ENCODE results near the gene DUOXA1.
"Not testable (repeated sequence)": the region's sequence is repeated elsewhere in the genome, so short reads cannot be mapped to it uniquely, and the experiment has no call there.

DNA sequence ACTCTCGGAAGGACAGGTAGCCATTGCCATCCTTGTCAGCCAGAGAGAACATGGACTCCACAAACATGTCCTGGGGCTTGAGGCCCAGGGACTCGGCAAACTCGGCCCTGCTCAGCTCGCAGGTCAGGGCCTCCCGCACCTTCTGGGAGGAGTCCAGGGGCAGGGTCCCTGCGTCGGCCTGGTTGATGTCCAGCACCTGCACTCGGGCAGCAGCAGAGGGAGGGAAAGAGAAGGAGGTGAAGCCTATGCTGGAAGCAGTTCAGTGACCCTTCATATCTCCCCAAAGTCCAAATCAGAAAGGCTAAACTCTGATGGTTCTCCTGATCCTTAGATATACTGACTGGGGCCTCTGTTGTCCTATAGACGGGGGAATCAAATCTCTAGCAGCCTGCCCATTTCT is 25.5 kb downstream of the DUOXA1 start:
- TF ChIP-seq, protein P1, sequence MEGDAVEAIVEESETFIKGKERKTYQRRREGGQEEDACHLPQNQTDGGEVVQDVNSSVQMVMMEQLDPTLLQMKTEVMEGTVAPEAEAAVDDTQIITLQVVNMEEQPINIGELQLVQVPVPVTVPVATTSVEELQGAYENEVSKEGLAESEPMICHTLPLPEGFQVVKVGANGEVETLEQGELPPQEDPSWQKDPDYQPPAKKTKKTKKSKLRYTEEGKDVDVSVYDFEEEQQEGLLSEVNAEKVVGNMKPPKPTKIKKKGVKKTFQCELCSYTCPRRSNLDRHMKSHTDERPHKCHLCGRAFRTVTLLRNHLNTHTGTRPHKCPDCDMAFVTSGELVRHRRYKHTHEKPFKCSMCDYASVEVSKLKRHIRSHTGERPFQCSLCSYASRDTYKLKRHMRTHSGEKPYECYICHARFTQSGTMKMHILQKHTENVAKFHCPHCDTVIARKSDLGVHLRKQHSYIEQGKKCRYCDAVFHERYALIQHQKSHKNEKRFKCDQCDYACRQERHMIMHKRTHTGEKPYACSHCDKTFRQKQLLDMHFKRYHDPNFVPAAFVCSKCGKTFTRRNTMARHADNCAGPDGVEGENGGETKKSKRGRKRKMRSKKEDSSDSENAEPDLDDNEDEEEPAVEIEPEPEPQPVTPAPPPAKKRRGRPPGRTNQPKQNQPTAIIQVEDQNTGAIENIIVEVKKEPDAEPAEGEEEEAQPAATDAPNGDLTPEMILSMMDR (conservative IDR thresholded peaks at IDR 0.05; ENCODE audit: low read length) = not testable (repeated sequence)
- not testable (repeated sequence) for TF ChIP-seq EZH2phosphoT487 (IDR thresholded peaks at IDR 0.05; ENCODE audit: borderline replicate concordance)

All from Loucy (cell line).